ENCODE results near the gene IQGAP2. TPM values are rescaled to one million over a fixed set of nuclear protein-coding genes. Genes with fewer than 3 reads are reported as not detected.

The IQGAP2 gene
- total and polyA plus RNA-seq, 9 of the 15 experiments (the other 6 are each of a cell fraction or from before 2014, with no cell fraction given), result 8.7 to 23.2 (median 17.4) TPM

GRCh38 chr5:76617675-76618074 lies 214.6 kb downstream of the IQGAP2 start (continued):
- TF ChIP-seq RERE (CRISPR knock-in tag; IDR thresholded peaks at IDR 0.05; ENCODE audit: borderline replicate concordance) (no peak), ZNF589 (CRISPR knock-in tag; IDR thresholded peaks at IDR 0.05; ENCODE audit: low read depth) (no peak), ZNF77 (CRISPR knock-in tag; IDR thresholded peaks at IDR 0.05) (no peak), ZNF395 (CRISPR knock-in tag; IDR thresholded peaks at IDR 0.05) (no peak), NFRKB (IDR thresholded peaks at IDR 0.05; ENCODE audit: low read depth) (no peak), XRCC4 (IDR thresholded peaks at IDR 0.05; ENCODE audit: extremely low read depth, insufficient read depth, insufficient read length) (no peak)
